NCI-H748 (cell line): Measurements from ENCODE around the gene YTHDF2.

Source experiments
- DNase-seq: peaks from one replicate; lab custom pipeline; 2025; ENCODE audit not compliant: unreplicated experiment; lab: John Stamatoyannopoulos, UW

YTHDF2 gene

DNA sequence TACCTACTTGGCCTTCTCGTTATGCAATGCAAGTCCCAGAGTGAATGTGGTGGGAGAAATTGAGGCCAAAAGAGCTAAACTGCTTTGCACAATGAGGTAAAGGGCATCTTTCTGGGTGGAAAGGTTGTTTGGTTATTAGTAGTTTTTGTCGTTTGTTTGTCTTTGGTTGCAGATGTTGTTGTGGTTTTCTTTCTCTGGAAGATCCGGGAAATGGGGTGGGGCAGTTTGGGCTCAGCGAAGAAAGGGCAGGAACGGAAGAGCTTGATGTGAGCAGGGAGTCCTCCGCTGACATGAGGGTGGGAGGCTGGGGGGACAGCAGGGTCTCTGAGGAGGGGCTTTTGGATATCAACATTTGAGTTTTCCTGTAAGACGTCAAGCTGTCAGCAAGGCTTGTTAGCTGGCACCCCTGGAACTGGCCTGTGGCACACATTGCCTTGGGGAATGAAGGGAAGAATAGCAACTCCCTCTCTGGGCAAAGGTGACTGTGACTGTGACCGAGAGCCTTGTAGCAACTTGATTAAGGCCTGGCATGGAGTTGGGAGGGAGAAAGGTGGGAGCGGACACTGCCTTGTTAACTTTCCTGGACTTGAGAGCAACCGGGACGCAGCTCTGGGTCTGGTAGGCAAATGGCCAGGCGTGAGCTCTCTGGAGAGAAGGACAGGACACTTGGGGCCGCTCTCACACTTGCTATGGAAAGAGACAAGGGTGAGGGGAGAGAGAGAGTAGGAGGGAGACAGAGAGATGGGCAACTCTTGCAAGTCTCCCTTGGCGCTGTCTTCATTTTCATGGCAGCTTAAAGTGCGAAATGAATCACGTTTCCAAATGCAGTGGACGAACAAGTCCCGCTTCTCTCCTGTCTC is 59.8 kb downstream of the YTHDF2 start:
- no peak for DNase-seq

- DNase-seq = no peak
These were observed 63.6 kb downstream of the YTHDF2 start for GRCh38 chr1:28800324-28800723.

DNA sequence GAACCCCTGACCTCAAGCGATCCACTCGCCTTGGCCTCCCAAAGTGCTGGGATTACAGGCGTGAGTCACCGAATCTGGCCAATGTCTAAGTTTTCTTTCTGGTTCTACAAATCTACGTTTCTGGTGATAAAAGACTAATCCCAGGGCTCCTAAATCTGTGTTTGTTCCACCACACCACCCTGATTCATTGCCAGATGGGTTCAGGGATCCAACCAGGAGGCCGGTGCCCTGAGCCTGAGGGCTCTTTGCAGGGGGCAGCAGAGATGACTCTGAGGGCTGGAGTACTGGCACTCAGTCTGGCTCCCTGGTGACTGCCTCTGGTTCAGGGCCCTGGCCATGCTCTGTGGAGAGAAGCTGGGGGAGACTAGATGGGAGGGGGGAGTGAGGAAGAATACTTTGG is 64.7 kb downstream of the YTHDF2 start:
- DNase-seq = no peak

GRCh38 chr1:28803051-28803450 is 66.3 kb downstream of the YTHDF2 start:
- DNase-seq = no peak

DNA sequence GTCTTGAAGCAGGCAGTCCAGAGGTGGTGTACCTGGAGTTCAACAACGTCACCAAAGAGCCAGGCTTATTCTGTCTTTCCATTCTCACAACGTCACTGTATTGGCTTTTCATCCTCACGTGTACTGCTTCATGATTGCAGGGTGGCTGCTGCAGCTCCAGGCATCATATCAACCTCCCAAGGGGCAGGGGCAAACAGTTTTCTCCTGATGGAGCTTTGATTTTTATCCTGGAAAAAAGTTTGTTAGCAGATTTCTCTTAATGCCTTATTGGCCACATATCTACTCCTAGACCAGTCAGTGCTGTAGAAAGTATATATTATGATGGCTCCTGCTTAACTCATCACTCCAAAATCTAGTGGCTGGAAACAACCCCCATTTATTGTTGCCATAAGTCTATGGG is 66.9 kb downstream of the YTHDF2 start:
- no peak for DNase-seq

DNA sequence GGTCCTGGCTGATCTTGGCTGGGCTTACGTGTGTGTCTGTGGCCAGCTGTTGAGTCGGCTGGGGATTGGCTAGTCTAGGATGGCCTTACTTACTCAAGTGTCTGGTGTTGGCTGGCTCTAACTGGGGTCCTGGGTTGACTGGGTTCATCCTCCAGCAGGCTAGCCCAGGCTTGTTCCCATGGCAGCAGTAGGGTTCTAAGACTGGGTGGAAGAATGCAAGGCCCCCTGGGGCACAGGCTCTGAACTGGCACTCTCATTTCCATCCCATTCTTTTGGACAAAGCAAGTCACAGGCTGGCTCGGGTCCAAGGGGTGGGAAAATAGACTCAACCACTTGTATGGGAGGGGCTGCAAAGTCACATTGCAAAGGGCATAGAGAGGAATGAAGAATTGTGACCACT is 67.3 kb downstream of the YTHDF2 start:
- DNase-seq = peak; percentile 19

DNA sequence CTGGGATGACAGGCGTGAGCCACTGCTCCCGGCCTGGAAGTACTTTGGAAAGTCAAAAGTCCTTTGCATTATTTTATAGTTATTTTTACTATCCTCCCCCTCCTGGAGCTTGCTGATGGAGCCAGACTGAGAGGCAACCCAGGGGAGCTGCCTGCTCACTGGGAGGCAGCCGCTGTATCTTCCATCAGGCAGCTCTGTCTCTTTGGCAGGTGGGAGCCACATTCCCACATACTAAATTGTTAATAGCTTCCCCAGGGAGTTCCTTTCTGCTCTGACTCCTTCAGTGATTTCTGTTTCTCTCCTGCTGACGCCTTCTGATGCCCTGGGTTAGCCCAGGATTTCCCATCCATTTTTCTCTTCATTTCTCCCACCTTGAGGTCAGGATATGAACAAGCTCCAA is 70.3 kb downstream of the YTHDF2 start:
- DNase-seq = no peak

GRCh38 chr1:28807986-28808385 is 71.2 kb downstream of the YTHDF2 start:
- no peak for DNase-seq

DNA sequence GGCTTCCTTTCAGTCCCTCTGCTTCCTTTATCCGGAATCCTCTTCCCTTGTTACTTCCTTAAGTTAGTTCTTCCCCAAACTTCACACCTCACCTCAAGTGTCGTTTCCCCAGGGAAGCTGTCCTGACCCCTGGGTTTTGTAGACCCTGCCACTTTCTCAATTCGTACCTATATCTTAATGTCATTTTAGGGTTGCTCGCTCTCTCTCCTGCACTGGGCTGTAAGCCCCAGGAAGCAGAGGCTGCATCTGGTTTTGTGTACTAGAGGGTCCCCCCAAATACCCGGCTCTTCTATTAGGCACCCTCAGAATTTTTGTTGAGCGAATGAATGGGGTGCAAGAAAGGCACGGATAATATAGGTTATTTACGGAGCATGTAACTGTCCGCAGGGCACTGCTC is 74.6 kb downstream of the YTHDF2 start:
- no peak for DNase-seq

DNA sequence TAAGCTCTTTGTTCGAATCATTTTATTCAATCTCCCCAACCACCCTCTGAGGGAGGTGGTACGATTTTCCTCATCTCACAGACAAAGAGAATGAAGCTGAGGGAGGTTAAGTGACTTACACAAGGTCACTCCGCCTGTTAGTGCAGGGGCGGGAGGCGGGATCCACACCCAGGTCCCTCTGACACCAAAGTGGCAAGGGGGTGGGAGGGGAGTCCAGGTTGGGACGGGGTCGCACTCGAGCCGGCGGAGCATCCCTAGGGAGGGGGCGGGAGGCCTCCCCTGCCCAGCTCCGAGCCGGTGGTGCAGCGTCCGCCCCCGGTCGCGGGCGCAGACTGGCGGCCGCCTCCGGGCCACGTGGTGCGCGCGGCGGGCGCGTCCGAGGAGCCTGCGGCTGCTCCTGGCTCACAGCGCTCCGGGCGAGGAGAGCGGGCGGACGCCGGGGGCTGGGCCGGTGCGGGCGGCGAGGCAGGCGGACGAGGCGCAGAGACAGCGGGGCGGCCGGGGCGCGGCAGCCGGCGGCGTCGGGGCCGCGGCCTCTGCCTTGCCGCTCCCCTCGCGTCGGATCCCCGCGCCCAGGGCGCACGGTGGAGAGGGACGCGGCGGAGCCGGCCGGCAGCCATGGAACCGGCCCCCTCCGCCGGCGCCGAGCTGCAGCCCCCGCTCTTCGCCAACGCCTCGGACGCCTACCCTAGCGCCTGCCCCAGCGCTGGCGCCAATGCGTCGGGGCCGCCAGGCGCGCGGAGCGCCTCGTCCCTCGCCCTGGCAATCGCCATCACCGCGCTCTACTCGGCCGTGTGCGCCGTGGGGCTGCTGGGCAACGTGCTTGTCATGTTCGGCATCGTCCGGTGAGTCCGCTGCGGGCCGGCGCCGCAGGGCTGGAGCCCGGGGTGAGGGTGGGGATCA is 75.3 kb downstream of the YTHDF2 start, which contains the start of gene OPRD1:
TSS of gene OPRD1 (plus strand) at position 405 of the 903 bp plus-strand sequence. CDS start at position 619, 214 bp downstream.
- peak; percentile 62 for DNase-seq

- peak; percentile 88 for DNase-seq
These were observed 76.1 kb downstream of the YTHDF2 start for GRCh38 chr1:28812669-28813468.

GRCh38 chr1:28813931-28814465 is 77.3 kb downstream of the YTHDF2 start:
- no peak for DNase-seq

DNA sequence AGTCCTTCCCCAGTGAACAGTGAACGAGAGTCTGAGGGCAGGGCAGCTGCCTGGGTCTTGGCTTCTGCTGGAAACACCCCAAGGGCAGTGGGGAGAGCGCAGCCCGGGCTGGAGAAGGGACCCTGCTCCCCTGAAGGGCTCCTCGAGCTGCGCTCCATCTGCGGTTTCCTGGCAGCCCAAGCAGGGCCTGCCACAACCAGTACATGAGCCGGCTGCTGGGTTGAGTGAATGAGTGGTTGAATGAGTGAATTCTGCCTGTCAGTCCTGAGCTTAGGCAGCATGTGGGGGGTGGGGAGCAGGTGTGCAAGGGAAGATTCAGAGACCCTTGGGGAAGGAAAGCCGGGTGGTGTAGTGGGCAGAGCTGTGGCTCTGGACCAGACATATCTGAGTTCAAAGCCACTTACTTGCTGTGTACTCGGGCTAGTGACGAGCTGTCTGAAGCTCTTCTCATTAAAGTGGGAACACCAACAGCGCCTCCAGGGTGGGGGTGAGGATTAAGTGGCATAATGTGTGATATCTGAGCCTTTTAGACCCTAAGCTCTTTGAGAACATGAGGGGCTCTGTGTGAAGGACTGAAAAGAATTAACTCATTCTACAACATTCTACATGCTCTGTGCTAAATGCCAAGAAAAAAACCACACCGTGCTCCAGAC is 78.9 kb downstream of the YTHDF2 start:
- no peak for DNase-seq

GRCh38 chr1:28817133-28817532 is 80.4 kb downstream of the YTHDF2 start:
- DNase-seq = no peak

- DNase-seq = no peak
These were observed 82.3 kb downstream of the YTHDF2 start for GRCh38 chr1:28819020-28819419.
